ENCODE measurements around the gene SRA1. TPM values are rescaled to one million over a fixed set of nuclear protein-coding genes. Genes with fewer than 3 reads are reported as not detected.

SRA1 gene
- polyA plus RNA-seq, 3 donors from 2014 or later = 44.5 to 77.4 (median 55.7) TPM

DNA sequence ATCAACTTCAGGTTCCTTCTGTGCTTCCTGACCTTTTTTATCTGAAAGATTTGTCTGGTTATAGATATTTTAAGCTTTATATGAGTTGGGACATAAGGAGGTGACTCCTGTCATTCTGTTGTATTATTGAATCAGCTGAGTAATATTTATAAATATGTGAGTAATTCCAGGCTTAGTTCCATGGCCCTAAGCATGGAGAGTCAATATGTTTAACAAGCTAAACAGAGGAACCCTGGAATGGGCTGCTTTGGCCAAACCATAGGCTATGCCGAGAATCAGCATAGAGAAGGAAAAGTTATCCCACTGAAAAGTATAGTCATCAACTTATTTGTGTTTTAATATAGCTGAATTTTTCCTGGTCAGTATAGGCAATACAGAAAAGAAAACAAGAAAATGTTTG, 17.0 kb downstream of the SRA1 start:
- DNase-seq = no peak
- H3K27ac Mint-ChIP-seq = peak overlapping the region in 1 of 6 donors; percentile 50
- no peak overlapping the region for H3K4me3 Mint-ChIP-seq
- H3K4me1 Mint-ChIP-seq = peaks cover 0 to 2% of the 10 kb centered on the region in 2 donors
- no peaks in the 10 kb centered on the region for H3K27me3 Mint-ChIP-seq (ENCODE audit: low read depth in 3 of 3)
- peaks cover 23 to 41% (median 28%) of the 10 kb centered on the region in 3 donors for H3K36me3 Mint-ChIP-seq
- no peaks in the 10 kb centered on the region for H3K9me3 Mint-ChIP-seq

DNA sequence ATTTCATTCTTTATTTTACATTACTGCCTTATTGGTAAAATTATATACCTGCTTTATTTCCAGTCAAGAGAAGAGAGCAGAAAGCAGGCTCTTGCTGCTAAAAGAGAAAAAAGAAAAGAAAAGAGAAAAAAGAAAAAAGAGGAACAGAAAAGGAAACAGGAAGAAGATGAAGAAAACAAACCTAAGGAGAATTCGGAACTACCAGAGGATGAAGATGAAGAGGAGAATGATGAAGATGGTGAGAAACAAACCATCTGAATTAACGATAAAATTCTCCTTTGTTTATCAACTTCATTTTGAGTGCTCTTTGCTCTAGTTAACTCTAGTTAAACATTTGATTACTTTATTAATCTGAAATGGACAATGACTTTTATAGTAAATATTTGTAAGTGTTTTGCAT, 33.3 kb downstream of the SRA1 start:
- DNase-seq = no peak
- Mint-ChIP-seq H3K4me3 (no peak overlapping the region), H3K4me1 (no peaks in the 10 kb centered on the region), H3K36me3 (peaks cover 8 to 28% (median 9%) of the 10 kb centered on the region in 3 donors), H3K9me3 (peaks cover 0 to 2% (median 0%) of the 10 kb centered on the region in 6 donors), H3K27me3 (ENCODE audit: low read depth in 3 of 3) (peaks cover 0 to 2% (median 0%) of the 10 kb centered on the region in 3 donors), H3K27ac (peak overlapping the region in 2 of 6 donors; percentile 14 to 32)

DNA sequence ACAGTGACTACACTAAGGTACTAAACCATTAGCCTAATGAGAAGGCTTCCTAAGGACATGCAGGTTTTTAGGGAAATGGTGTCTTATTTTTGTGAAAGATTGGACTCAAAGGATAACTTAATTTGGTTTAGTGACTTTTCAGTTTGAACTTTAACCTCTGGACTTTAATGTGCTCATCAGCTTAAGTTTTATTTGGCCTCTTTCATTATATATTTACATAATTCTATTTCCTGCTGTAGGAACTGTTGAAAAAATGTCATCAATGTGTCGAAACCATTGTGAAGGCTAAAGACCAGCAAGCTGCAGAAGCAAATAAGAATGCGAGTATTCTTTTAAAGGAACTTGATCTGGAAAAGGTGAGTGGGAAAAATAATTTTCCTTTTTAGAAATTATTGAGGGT, 44.1 kb downstream of the SRA1 start:
- DNase-seq = no peak
- Mint-ChIP-seq H3K27ac (no peak overlapping the region), H3K4me3 (no peak overlapping the region), H3K9me3 (no peaks in the 10 kb centered on the region), H3K4me1 (no peaks in the 10 kb centered on the region), H3K27me3 (ENCODE audit: low read depth in 3 of 3) (no peaks in the 10 kb centered on the region), H3K36me3 (peaks cover 12 to 40% (median 23%) of the 10 kb centered on the region in 3 donors)

DNA sequence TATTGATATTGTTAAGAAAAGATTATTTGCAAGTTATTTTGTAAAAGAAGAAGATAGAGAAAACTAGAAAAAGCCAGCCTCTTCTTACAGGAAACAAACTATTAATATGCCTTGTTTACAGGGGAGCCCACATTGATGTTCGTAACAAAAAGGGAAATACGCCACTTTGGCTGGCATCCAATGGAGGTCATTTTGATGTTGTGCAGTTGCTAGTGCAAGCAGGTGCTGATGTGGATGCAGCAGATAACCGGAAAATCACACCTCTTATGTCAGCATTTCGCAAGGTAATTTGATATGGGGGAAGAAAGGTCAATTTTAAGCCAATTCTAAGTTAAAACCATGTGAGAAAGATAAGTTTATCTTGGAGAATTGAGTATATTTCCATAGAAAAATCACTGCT, 47.4 kb downstream of the SRA1 start:
- no peaks in the 10 kb centered on the region for H3K9me3 Mint-ChIP-seq

DNA sequence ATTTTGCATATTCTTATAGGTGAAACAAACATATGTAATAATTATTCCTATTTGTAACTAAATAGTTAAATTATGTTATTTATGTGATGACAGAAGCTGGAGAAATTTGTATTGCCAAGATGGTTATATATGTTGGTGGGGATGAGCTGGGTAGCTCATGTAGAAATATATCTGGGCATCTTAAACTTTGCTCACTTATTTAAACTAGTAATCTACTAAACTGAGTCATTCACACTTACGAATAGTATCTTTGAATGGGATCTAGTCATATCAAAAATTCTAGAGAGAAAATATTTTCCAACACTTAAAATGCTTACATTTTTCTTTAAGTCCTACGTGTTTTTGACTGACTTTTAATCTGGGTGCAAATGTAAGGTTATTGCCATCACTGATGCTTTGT, 54.4 kb downstream of the SRA1 start:
- no peaks in the 10 kb centered on the region for H3K9me3 Mint-ChIP-seq
- H3K4me3 Mint-ChIP-seq = no peak overlapping the region
- no peaks in the 10 kb centered on the region for H3K27me3 Mint-ChIP-seq (ENCODE audit: low read depth in 3 of 3)
- H3K4me1 Mint-ChIP-seq = peaks cover 0 to 11% of the 10 kb centered on the region in 2 donors
- H3K36me3 Mint-ChIP-seq = peaks cover 13 to 28% (median 15%) of the 10 kb centered on the region in 3 donors
- no peak for DNase-seq
- H3K27ac Mint-ChIP-seq = no peak overlapping the region

More for the DNA sequence above, 47.4 kb downstream of the SRA1 start:
- Mint-ChIP-seq H3K27ac (no peak overlapping the region), H3K4me1 (no peaks in the 10 kb centered on the region), H3K27me3 (ENCODE audit: low read depth in 3 of 3) (no peaks in the 10 kb centered on the region), H3K36me3 (peaks cover 17 to 49% (median 37%) of the 10 kb centered on the region in 3 donors), H3K4me3 (no peak overlapping the region)
- no peak for DNase-seq

Other genes starting within 250 kb of the SRA1 start
- gene HBEGF, start 210.9 kb downstream of the SRA1 start, polyA plus RNA-seq = 1 to 10 TPM in 1 of 3 donors, under 1 TPM in 1, not detected in 1; 0.80 to 2.2 TPM
- gene SLC4A9, start 197.3 kb downstream of the SRA1 start, polyA plus RNA-seq = not detected
- 10 to 100 TPM; 37.0 to 86.1 (median 62.7) TPM for gene ANKHD1, start 155.6 kb downstream of the SRA1 start, polyA plus RNA-seq
- gene EIF4EBP3, start 9.8 kb downstream of the SRA1 start, polyA plus RNA-seq = 10 to 100 TPM; 12.1 to 38.3 (median 15.4) TPM
- 1 to 10 TPM in 2 of 3 donors, under 1 TPM in 1; 0.94 to 3.5 (median 3.0) TPM for gene APBB3, start 7.1 kb upstream of the SRA1 start, polyA plus RNA-seq
- 100 to 1,000 TPM in 2 of 3 donors, 10 to 100 TPM in 1; 73.3 to 134 (median 131) TPM for gene SLC35A4, start 7.4 kb upstream of the SRA1 start, polyA plus RNA-seq
- gene CD14, start 75.7 kb upstream of the SRA1 start, polyA plus RNA-seq = 1 to 10 TPM; 3.6 to 5.7 (median 5.3) TPM
- gene TMCO6, start 82.0 kb upstream of the SRA1 start, polyA plus RNA-seq = 10 to 100 TPM in 1 of 3 donors, 1 to 10 TPM in 2; 7.6 to 11.0 (median 8.3) TPM
- 100 to 1,000 TPM; 135 to 252 (median 163) TPM for gene NDUFA2, start 90.2 kb upstream of the SRA1 start, polyA plus RNA-seq
- gene IK, start 90.4 kb upstream of the SRA1 start, polyA plus RNA-seq = 100 to 1,000 TPM; 117 to 178 (median 120) TPM
- 10 to 100 TPM; 11.0 to 20.2 (median 13.6) TPM for gene WDR55, start 107.4 kb upstream of the SRA1 start, polyA plus RNA-seq
- gene DND1, start 116.1 kb upstream of the SRA1 start, polyA plus RNA-seq = not detected
- 10 to 100 TPM; 52.0 to 90.7 (median 79.5) TPM for gene HARS1, start 133.9 kb upstream of the SRA1 start, polyA plus RNA-seq
- gene HARS2, start 134.0 kb upstream of the SRA1 start, polyA plus RNA-seq = 10 to 100 TPM; 13.2 to 37.7 (median 27.0) TPM
- gene ZMAT2, start 143.0 kb upstream of the SRA1 start, polyA plus RNA-seq = 10 to 100 TPM; 76.7 to 83.7 (median 78.3) TPM
- not detected for gene PCDHA1, start 228.7 kb upstream of the SRA1 start, polyA plus RNA-seq
- gene PCDHA2, start 237.4 kb upstream of the SRA1 start, polyA plus RNA-seq = not detected
- not detected for gene PCDHA3, start 243.6 kb upstream of the SRA1 start, polyA plus RNA-seq
- gene PCDHA4, start 249.6 kb upstream of the SRA1 start, polyA plus RNA-seq = not detected